Skin epidermis (tissue), 12 donors: ENCODE measurements around the gene PCDHA3.
"Not testable (repeated sequence)": the region's sequence is repeated elsewhere in the genome, so short reads cannot be mapped to it uniquely, and the experiment has no call there.

Source experiments
- H3K27ac ChIP-seq, 21 experiments: fragments of 200-600 bp; sonication (generic) in 11 of 21; one replicate each; pipeline ENCODE4 v1.5.0; 2020; ENCODE audit warnings: mild to moderate bottlenecking in 3 of 21, inconsistent platforms in 2 of 21, moderate library complexity in 2 of 21
- H3K4me3 ChIP-seq, 7 experiments: fragments of 200-600 bp; sonication (generic) in 2 of 7; one replicate each; pipeline ENCODE4 v1.5.0; 2020; ENCODE audit warnings: inconsistent platforms in 2 of 7, mild to moderate bottlenecking in 2 of 7, moderate library complexity in 1 of 7

PCDHA3 gene

DNA sequence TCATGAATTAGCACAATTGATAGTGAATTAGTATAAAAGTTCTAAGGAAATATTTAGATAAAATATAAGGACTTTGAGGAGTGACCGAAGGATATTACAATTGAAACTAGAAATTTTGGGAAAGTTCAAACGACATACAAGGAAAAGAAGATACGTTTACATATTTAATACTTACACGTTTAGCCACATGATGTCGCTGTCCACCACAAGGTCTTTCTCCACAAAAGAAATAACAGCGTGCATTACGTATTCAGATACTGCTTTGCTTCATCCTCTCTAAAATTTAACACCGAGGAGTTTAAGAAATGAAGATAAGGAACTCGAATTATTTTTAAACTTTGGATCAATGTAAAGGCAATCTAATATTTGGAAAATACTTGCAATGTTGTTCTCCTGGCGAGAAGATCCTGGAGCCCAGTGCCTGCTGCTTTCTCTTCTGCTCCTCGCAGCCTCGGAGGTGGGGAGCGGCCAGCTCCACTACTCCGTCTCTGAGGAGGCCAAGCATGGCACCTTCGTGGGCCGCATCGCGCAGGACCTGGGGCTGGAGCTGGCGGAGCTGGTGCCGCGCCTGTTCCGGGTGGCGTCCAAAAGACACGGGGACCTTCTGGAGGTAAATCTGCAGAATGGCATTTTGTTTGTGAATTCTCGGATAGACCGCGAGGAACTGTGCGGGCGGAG, at the start of gene PCDHA3:
PCDHA3 (plus strand) TSS at position 242 of the 678 bp plus-strand sequence.
- Histone ChIP-seq H3K4me3 (peak within 1 kb of the TSS in 1 of 7 experiments; percentile 12), H3K27ac (no peak within 1 kb of the TSS)

DNA sequence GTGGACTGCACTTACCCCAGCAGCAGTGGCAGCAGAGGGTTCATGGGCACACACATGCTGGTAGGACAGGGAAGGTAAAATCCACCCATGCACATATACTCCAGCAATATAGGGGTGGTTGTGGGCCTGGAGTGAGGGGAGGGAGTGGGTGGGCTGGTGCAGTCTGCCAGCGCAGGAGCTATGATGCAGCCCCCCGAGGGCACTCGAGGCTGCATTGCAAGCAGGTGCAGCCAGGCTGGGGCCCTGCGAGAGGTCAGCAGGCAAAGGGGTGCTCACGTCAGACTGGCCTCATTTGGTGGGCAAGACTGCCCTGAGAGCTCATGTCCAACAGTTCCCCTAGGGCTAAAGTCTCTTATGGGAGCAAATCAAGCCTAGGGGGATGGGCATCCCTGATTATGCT, 47.3 kb upstream of the PCDHA3 start:
- no peak overlapping the region for H3K4me3 ChIP-seq
- no peak overlapping the region for H3K27ac ChIP-seq

DNA sequence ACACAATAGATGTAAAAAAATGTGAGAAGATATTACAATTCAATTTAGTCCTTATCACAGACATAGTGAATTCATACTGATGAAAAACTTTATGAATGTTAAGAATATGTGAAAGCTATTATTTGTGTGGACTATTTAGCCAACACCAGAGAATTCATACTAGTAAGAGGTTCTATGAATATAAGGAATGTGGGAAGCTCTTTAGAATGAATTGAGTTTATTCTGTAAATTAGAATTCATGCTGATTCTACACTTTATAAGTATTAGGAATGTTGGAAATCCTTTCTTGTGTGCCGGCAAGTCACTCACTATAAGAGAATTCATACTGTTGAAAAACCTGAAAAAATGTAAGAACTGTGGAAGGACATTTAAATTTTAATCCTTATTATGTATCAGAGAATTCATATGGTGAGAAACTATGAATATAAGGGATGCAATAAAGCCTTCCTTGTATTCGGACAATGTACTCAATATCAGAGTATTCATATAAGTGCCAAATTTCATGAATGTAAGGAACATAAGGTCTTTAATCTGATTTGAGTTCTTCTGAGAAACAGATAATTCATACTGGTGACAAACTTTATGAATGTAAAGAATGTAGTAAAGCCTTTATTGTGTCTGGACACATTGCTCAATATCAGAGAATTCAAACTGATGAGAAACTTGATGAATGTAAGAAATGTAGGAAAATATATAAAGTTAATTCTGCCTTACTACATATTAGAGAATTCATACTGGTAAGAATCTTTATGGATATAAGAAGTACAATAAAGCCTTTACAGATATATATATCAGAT, 36.5 kb upstream of the PCDHA3 start:
- H3K27ac ChIP-seq, result no peak overlapping the region
- H3K4me3 ChIP-seq, result no peak overlapping the region

DNA sequence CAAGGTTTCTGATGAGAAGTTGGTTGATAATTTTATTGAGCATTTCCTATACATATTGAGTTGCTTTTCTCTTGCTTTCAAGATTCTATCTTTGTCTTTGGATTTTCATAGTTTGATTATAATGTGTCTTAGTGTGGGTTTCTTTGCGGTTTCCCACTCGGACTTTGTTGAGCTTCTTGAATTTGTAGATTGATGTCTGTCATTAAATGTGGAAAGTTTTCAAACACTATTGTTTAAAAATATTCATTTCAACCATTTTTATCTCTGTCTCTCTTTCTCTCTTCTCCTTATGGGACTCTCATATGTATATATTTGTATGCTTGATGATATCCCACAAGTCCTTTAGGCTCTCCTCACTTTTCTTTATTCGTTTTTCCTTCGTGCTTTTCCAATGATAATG, 33.4 kb upstream of the PCDHA3 start:
- Histone ChIP-seq H3K4me3 (no peak overlapping the region), H3K27ac (no peak overlapping the region)

DNA sequence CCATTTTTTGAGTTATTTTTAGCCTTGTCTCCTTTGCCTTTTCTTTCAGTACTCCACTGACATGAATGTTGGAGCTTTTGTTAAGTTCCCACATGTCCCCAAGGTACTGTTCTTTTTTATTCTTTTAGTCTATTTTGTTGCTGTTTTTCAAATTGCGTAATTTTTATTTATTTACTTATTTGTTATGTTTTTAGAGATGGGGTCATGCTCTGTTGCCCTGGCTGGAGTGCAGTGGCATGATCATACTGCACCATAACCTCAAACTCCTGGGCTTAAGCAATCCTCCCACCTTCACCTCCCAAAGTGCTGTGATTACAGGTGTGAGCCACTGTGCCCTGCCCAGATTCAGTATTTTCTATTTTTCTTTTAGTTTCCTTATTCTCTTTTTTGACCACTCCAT, 20.3 kb upstream of the PCDHA3 start:
- Histone ChIP-seq H3K27ac (no peak overlapping the region), H3K4me3 (no peak overlapping the region)

DNA sequence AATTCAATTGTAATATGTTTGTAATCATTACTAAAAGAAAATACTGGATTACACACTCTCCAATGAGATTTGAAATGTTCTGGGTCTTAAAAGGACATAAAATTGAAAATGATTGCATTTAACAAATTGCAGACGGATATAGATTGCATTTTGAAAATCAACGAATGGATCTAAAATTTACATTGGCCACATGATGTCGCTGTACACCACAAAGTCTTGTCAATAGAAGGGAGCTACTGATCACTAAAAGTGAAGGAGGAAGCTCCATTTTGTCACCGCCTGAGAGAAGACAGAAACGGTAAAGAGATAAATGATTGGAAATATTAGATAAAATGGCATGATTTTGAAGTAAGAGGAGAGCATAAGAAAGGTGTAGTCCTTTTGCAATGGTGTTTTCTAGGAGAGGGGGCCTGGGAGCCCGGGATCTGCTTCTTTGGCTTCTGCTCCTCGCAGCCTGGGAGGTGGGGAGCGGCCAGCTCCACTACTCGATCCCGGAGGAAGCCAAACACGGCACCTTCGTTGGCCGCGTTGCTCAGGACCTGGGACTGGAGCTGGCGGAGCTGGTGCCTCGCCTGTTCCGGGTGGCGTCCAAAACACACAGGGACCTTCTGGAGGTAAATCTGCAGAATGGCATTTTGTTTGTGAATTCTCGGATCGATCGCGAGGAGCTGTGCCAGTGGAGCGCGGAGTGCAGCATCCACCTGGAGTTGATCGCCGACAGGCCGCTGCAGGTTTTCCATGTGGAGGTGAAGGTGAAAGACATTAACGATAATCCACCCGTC, 14.8 kb upstream of the PCDHA3 start, which contains the start of gene PCDHA1:
PCDHA1 (plus strand) TSS at position 236 of the 782 bp plus-strand sequence.
- Histone ChIP-seq H3K27ac (no peak within 1 kb of the TSS), H3K4me3 (no peak within 1 kb of the TSS)

DNA sequence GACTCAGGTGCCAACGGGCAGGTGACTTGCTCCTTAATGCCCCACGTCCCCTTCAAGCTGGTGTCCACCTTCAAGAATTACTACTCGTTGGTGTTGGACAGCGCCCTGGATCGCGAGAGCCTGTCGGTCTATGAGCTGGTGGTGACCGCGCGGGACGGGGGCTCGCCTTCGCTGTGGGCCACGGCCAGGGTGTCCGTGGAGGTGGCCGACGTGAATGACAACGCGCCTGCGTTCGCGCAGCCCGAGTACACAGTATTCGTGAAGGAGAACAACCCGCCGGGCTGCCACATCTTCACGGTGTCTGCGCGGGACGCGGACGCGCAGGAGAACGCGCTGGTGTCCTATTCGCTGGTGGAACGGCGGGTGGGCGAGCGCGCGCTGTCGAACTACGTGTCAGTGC, 13.4 kb upstream of the PCDHA3 start:
- H3K27ac ChIP-seq, H3K4me3 ChIP-seq: not testable (repeated sequence)

DNA sequence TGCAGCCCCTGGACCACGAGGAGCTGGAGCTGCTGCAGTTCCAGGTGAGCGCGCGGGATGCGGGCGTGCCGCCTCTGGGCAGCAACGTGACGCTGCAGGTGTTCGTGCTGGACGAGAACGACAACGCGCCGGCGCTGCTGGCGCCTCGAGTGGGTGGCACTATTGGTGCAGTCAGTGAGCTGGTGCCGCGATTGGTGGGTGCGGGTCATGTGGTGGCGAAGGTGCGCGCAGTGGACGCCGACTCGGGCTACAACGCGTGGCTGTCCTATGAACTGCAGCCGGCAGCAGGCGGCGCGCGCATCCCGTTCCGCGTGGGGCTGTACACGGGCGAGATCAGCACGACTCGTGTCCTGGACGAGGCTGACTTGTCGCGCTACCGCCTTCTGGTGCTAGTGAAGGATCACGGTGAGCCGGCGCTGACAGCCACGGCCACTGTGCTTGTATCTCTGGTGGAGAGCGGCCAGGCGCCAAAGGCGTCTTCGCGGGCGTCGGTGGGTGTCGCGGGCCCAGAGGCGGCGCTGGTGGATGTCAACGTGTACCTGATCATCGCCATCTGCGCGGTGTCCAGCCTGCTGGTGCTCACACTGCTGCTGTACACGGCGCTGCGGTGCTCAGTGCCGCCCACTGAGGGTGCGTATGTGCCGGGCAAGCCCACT, 12.9 kb upstream of the PCDHA3 start:
- not testable (repeated sequence) for H3K27ac ChIP-seq, H3K4me3 ChIP-seq

DNA sequence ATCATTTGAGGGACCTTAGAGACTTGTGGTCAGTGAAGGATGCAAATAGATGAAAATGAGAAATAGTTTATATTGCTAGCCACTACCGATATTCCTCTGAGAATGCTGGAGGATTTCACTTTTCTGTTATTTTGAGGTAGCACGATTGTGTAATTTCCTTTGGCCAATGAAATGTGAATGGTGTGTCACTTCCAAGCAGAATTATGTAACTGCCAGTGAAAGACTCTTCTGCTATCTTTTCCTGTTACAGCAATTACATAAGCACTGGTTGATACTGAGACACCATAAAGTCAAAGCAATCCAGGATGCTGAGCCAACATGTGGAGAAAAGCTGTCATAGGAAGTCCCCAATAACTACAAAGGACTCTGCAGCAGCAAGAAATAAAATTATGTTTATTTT, 9.8 kb upstream of the PCDHA3 start:
- no peak overlapping the region for H3K27ac ChIP-seq
- H3K4me3 ChIP-seq, result no peak overlapping the region

DNA sequence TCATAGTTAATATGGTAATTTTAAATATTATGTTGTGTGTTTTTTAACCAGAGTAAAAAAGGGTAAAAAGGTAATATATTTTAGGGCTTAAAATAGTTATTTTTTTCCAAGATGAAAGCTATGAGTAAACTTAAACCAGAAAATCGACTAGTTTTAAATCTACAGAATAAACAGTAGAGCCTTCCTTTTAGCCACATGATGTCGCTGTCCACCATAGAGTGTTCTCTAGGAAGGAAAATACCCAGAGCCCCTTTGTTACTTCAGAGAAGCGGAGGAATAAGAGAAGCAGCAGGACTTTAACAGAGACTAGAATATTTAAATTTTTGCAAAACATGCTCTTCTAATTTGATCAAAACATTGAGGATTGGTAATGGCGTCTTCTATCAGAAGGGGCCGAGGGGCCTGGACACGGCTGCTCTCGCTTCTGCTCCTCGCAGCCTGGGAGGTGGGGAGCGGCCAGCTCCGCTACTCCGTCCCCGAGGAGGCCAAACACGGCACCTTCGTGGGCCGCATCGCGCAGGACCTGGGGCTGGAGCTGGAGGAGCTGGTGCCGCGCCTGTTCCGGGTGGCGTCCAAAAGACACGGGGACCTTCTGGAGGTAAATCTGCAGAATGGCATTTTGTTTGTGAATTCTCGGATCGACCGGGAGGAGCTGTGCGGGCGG, 6.1 kb upstream of the PCDHA3 start, which contains the start of gene PCDHA2:
PCDHA2 (plus strand) TSS at position 258 of the 664 bp plus-strand sequence.
- H3K4me3 ChIP-seq, result no peak within 1 kb of the TSS
- no peak within 1 kb of the TSS for H3K27ac ChIP-seq

DNA sequence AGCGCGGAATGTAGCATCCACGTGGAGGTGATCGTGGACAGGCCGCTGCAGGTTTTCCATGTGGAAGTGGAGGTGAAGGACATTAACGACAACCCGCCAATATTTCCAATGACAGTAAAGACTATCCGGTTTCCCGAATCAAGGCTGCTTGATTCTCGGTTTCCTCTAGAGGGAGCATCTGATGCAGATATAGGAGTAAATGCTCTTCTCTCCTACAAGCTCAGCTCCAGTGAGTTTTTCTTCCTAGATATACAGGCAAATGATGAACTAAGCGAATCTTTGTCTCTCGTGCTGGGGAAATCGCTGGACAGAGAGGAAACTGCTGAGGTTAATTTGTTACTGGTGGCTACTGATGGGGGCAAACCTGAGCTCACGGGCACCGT, 5.6 kb upstream of the PCDHA3 start:
- Histone ChIP-seq H3K27ac (no peak overlapping the region), H3K4me3 (no peak overlapping the region)

DNA sequence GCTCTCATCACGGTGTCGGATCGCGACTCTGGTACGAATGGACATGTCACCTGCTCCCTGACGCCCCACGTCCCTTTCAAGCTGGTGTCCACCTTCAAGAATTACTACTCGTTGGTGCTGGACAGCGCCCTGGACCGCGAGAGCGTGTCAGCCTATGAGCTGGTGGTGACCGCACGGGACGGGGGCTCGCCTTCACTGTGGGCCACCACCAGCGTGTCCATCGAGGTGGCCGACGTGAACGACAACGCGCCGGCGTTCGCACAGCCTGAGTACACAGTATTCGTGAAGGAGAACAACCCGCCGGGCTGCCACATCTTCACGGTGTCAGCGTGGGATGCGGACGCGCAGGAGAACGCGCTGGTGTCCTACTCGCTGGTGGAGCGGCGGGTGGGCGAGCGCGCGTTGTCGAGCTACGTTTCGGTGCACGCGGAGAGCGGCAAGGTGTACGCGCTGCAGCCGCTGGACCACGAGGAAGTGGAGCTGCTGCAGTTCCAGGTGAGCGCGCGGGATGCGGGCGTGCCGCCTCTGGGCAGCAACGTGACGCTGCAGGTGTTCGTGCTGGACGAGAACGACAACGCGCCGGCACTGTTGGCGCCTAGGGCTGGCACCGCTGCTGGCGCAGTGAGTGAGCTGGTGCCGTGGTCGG, 4.7 kb upstream of the PCDHA3 start:
- H3K4me3 ChIP-seq, result not testable (repeated sequence)

DNA sequence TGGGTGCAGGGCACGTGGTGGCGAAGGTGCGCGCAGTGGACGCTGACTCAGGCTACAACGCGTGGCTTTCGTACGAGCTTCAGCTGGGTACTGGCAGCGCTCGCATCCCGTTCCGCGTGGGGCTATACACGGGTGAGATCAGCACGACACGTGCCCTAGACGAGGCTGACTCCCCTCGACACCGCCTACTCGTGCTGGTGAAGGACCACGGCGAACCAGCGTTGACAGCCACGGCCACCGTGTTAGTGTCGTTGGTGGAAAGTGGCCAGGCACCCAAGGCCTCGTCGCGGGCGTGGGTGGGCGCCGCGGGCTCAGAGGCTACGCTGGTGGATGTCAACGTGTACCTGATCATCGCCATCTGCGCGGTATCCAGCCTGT, 4.2 kb upstream of the PCDHA3 start:
- Histone ChIP-seq H3K4me3 (no peak overlapping the region), H3K27ac (no peak overlapping the region)

More for the DNA sequence above, 4.7 kb upstream of the PCDHA3 start:
- H3K27ac ChIP-seq, result not testable (repeated sequence)

DNA sequence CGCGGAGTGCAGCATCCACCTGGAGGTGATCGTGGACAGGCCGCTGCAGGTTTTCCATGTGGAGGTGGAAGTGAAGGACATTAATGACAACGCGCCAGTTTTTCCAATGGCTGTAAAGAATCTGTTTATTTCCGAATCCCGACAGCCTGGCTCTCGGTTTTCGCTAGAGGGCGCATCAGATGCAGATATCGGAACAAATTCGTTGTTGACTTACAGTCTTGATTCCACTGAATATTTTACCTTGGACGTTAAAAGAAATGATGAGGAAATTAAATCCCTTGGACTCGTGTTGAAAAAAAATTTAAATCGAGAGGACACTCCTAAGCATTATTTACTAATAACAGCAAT, 611 bp downstream of the PCDHA3 start:
- peak overlapping the region in 1 of 7 experiments; percentile 12 for H3K4me3 ChIP-seq
- H3K27ac ChIP-seq, result no peak overlapping the region

DNA sequence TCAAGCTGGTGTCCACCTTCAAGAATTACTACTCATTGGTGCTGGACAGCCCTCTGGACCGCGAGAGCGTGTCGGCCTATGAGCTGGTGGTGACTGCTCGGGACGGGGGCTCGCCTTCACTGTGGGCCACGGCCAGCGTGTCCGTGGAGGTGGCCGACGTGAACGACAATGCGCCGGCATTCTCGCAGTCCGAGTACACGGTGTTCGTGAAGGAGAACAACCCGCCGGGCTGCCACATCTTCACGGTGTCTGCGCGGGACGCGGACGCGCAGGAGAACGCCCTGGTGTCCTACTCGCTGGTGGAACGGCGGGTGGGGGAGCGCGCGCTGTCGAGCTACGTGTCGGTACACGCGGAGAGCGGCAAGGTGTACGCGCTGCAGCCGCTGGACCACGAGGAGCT, 1.5 kb downstream of the PCDHA3 start:
- not testable (repeated sequence) for H3K27ac ChIP-seq, H3K4me3 ChIP-seq

DNA sequence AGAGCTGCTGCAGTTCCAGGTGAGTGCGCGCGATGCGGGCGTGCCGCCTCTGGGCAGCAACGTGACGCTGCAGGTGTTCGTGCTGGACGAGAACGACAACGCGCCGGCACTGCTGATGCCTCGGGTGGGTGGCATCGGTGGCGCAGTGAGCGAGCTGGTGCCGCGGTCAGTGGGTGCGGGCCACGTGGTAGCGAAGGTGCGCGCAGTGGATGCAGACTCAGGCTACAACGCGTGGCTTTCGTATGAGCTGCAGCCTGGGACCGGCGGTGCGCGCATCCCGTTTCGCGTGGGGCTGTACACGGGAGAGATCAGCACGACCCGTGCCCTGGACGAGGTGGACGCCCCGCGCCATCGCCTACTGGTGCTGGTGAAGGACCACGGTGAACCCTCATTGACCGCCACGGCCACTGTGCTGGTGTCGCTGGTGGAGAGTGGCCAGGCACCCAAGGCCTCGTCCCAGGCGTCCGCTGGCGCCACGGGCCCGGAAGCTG, 2.0 kb downstream of the PCDHA3 start:
- H3K4me3 ChIP-seq, result no peak overlapping the region
- H3K27ac ChIP-seq, result no peak overlapping the region

DNA sequence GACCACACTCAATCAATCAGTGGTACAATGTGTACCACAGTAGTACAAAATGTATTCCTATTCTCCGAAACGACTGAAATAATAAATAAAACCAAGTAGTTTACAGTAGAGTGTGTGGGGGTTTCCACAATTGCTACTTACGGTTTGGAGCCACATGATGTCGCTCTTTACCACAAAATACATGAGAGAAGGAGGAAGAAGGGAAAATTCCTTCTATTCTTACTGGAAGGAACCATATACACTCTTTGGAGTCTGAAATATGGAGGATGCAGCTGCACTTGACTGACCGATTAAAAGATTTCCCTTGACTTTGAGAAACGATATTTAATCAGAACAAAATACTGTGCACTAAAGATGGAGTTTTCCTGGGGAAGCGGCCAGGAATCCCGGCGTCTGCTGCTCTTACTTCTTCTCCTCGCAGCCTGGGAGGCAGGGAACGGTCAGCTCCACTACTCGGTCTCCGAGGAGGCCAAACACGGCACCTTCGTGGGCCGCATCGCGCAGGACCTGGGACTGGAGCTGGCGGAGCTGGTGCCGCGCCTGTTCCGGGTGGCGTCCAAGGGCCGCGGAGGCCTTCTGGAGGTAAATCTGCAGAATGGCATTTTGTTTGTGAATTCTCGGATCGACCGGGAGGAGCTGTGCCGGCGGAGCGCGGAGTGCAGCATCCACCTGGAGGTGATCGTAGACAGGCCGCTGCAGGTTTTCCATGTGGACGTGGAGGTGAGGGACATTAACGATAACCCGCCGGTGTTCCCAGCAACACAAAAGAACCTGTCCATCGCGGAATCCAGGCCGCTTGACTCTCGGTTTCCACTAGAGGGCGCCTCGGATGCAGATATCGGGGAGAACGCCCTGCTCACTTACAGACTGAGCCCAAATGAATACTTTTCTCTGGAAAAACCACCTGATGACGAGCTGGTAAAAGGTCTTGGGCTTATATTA, 6.2 kb downstream of the PCDHA3 start, which contains the start of gene PCDHA4:
PCDHA4 (plus strand) TSS at position 235 of the 942 bp plus-strand sequence.
- Histone ChIP-seq H3K27ac (no peak within 1 kb of the TSS), H3K4me3 (peak within 1 kb of the TSS in 6 of 7 experiments; percentile 9 to 28 (median 10))
